ENCODE measurements around the gene GJD3.
"Not testable (repeated sequence)": the region's sequence is repeated elsewhere in the genome, so short reads cannot be mapped to it uniquely, and the experiment has no call there.

Gene GJD3

GRCh38 chr17:40364121-40364861 lies at the start of gene GJD3:
TSS of gene GJD3 (minus strand) at chr17:40364737. CDS start at chr17:40363815, 922 bp downstream.
- no peak for DNase-seq

GRCh38 chr17:40414312-40414711 lies 49.8 kb upstream of the GJD3 start:
- not testable (repeated sequence) for DNase-seq

GRCh38 chr17:40412880-40413279 lies 48.3 kb upstream of the GJD3 start:
- DNase-seq = no peak

DNA sequence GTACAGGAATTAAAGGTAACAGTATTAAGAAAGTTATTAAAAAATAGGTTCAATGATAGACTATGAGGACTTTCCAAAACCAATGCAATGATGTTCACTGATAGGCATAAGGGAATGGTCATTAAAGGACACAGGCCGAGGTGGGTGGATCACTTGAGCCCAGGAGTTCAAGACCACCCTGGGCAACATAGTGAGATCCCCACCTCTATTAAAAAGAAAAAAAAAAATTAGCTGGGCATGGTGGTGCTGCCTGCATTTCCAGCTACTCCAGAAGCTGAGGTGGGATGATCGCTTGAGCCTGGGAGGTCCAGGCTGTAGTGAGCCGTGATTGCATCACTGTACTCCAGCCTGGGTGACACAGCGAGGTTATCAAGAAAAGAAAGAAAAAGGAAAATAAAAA lies 47.3 kb upstream of the GJD3 start:
- DNase-seq = no peak

DNA sequence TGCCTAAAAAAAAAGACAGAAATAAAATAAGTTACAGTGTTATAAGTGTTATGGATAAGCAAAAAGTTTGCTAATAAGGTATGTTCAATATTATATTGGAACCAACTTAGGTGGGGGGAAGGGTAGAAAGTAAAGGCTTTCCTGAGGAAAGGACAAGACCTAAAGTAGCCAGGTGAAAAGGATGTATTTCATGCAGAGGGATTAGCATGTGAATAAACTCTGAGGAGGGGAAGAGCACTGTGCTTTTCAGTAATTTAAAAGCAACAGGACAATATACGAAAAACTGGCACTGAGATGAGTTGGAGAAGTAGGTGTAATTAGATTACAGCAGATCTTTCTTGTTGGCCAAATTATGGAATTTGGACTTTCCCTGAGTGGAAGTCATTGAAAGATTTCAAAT lies 45.5 kb upstream of the GJD3 start:
- no peak for DNase-seq

DNA sequence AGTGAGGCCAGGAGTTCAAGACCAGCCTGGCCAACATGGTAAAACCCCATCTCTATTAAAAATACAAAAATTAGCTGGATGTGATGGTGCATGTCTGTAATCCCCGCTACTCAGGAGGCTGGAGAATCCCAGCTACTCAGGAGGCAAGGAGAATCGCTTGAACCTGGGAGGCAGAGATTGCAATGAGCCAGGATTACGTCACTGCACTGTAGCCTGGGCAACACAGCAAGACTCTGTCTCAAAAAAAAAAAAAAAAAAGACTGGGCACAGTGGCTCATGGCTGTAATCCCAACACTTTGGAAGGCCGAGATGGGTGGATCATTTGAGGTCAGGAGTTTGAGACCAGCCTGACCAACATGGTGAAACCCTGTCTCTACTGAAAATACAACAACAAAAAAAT lies 45.0 kb upstream of the GJD3 start:
- DNase-seq = not testable (repeated sequence)

DNA sequence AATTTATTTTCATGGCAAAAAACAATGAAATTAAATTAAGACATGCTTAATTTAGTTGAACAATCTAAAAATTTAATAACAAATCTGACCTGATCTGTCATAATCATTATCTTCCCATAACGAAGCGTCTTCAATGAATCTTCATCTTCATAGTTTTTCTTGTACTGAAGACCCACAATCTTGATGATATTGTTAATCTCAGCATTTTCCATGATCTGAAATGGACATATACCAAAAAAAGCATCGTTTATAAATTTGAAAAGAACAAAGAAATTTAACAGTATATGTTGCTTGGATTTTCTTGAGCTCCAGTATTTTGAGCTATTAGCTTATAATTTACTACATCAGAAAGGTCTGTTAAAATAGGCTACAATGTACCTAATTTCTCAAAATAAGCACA lies 42.9 kb upstream of the GJD3 start:
- no peak for DNase-seq

DNA sequence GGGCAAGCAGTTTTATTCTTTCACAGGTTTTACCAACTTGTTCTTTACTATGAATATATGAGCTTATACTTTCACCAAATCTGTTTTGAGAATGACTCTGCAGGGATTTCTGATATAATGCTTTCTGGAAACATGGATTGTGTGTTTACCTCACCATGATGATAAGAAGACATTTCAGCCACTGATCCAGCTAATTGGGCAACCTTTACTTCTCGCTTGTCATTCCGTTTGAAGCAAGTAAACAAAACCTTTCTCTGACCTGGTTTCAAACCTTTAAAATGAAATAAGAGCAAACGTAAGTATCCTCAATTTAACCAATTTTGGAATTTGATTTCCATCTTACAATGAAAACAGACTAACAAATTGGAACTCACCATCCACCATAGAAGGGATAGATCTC lies 39.5 kb upstream of the GJD3 start:
- no peak for DNase-seq

DNA sequence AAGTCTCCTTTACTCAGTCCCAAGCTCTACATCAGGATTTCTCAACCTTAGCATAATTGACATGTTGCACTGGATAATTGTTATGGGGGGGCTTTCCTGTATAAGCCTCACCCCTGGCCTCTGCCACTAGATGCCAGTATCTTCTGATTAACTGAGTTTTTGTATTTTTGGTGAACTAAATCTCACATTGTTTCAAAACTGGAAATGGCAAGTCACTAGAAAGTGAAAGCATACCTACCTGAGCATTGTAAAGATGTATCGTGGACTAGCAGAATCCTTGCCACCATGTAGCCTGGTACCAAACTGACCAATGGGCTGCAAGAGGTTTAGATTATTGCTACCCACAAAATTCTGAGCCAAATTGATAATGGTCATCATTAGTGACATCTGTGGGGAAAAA lies 38.1 kb upstream of the GJD3 start:
- no peak for DNase-seq

DNA sequence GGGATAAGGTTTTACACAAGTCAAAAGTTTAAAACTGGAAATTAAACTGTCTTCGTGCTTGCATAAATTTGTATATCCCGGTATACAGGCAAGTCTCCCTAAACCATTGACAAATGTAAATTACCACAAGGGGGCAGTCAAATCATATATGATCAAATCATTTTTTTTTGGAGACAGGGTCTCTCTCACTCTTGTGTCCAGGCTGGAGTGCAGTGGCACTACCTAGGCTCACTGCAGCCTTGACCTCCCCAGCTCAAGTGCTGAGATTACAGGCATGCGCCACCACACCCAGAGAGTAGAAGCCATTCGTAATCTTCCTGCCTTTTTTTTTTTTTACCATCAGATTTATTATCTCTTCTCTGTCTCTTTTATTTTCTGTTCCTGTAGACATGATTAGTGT lies 34.6 kb upstream of the GJD3 start:
- DNase-seq = no peak

DNA sequence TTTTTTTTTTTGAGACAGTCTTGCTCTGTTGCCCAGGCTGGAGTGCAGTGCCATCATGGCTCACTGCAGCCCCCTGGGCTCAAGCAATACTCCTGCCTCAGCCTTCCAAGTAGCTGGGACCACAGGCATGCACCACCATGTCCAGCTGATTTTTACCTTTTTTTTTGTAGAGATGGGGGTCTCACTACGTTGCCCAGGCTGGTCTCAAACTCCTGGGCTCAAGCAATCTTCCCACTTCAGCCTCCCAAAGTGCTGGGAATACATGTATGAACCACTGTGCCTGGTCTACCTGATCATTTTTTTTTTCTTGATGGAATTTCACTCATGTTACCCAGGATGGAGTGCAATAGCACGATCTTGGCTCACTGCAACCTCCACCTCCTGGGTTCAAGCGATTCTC lies 22.0 kb upstream of the GJD3 start:
- DNase-seq = not testable (repeated sequence)

DNA sequence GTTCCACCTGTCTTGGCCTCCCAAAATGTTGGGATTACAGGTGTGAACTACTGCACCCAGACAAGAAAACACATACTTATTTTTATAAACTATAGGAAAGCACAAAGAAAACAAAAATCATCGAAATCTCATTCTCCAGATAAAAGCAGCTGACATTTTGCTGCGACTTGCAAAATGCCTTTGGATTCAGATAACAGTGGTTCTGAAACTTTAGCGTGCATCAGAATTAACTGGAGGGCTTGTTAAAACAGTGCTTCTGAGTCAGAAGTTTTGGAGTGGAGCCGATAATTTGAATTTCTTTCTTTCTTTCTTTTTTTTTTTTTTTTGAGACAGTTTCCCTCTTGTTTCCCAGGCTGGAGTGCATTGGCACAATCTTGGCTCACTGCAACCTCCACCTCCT lies 17.7 kb upstream of the GJD3 start:
- DNase-seq = no peak

GRCh38 chr17:40378966-40379365 lies 14.4 kb upstream of the GJD3 start:
- DNase-seq = no peak

- DNase-seq = no peak
These were observed 13.3 kb upstream of the GJD3 start for GRCh38 chr17:40377832-40378231.

GRCh38 chr17:40376541-40376940 lies 12.0 kb upstream of the GJD3 start:
- DNase-seq = not testable (repeated sequence)

DNA sequence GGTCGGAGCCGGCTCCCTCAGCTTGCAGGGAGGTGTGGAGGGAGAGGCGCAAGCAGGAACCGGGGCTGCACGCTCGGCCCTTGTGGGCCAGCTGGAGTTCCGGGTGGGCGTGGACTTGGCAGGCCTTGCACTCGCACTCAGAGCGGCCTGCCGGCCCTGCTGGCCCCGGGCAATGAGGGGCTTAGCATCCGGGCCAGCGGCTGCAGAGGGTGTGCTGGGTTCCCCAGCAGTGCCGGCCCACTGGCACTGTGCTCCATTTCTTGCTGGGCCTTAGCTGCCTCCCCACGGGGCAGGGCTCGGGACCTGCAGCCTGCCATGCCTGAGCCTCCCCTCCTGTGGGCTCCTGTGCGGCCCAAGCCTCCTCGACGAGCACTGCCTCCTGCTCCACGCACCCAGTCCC lies 11.2 kb upstream of the GJD3 start:
- not testable (repeated sequence) for DNase-seq

GRCh38 chr17:40374821-40375498 lies 10.4 kb upstream of the GJD3 start:
- DNase-seq = no peak

- no peak for DNase-seq
These were observed 9.5 kb upstream of the GJD3 start for GRCh38 chr17:40373999-40374398.

DNA sequence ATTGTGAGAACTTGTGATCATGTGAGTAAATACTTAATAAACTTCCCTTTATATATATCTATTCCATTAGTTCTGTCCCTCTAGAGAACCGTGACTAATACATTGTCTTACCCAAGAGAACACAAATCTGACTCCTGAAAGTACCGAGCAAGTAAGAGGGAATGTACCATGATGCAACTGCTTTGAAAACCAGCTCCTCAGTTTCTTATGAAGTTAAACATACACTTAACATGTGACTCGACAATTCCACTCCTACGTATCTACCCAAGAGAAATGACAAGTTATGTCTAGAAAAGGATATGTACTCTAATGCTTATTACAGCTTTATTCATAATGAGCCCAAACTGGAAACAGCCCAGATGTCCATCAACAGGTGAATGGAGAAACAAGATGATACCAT lies 8.8 kb upstream of the GJD3 start:
- DNase-seq = no peak

DNA sequence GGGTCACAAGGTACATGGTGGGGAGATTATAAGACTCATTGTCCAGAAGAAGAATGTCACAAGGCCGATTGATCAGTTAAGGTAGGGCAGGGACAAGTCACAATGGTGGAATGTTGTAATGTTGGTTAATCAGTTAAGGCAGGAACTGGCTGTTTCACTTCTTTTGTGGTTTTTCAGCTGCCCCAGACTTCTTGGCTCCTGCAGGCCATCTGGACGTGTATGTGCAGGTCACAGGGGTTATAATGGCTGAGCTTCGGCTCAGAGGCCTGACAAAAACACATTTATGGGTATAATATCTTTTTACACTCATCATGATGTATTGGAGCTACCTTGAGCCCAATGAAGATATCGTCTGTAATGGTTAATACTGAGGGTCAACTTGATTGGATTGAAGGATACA lies 8.1 kb upstream of the GJD3 start:
- not testable (repeated sequence) for DNase-seq

GRCh38 chr17:40372031-40372430 lies 7.5 kb upstream of the GJD3 start:
- DNase-seq = no peak

- DNase-seq = no peak
These were observed 6.9 kb upstream of the GJD3 start for GRCh38 chr17:40371261-40371929.

GRCh38 chr17:40369923-40370322 lies 5.4 kb upstream of the GJD3 start:
- DNase-seq = no peak

- not testable (repeated sequence) for DNase-seq
These were observed 3.2 kb upstream of the GJD3 start for GRCh38 chr17:40367728-40368127.

Measured in CD4-positive, alpha-beta T cell treated with Interleukin-15 for 1 hour (primary cell).